ENCODE results near the gene ADAMTS6.
"Not testable (repeated sequence)": the region's sequence is repeated elsewhere in the genome, so short reads cannot be mapped to it uniquely, and the experiment has no call there.

The ADAMTS6 gene

GRCh38 chr5:65481635-65482295 lies at the start of gene ADAMTS6:
ADAMTS6 (minus strand) TSS chr5:65481920; CDS start chr5:65473673, 8,247 bp downstream.
- ATAC-seq: peak; percentile 90 to 95

DNA sequence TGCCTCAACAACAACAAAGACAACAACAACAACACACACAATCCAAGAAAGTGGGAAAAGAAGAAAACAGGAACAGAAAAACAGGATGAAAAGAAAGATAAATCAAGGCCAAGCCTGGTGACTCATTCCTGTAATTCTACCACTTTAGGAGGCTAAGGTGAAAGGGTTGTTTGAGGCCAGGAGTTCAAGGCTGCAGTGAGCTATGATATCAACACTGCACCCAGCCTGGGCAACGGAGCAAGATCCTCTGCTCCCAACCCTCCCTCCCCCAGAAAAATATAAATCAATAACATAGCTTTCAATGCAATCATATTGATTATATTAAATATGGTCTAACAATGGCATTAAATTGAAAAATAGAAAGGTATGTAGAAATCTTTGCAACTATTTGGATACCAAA lies 49.2 kb upstream of the ADAMTS6 start:
- no peak for ATAC-seq

DNA sequence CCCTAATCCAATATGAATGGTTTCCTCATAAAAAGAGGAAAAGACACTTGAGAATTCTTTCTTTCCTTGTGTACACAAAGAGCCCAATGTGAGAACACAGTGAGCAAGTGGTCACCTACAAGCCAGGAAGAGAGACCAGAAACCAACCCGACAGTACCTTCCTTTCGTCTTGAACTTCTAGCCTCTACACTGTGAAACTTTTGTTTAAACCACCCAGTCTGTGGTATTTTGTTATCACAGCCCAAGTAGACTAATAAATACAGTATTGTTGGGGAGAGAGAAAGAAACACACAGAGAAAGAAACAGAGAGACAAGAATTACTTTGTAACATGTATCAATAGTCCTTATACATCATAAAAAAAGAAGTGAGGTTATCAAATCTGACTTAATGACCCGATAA lies 44.0 kb upstream of the ADAMTS6 start:
- no peak for ATAC-seq

GRCh38 chr5:65512170-65512937 lies 30.6 kb upstream of the ADAMTS6 start:
- no peak for ATAC-seq

- ATAC-seq: no peak
Observed at GRCh38 chr5:65508978-65509377, 27.3 kb upstream of the ADAMTS6 start.

DNA sequence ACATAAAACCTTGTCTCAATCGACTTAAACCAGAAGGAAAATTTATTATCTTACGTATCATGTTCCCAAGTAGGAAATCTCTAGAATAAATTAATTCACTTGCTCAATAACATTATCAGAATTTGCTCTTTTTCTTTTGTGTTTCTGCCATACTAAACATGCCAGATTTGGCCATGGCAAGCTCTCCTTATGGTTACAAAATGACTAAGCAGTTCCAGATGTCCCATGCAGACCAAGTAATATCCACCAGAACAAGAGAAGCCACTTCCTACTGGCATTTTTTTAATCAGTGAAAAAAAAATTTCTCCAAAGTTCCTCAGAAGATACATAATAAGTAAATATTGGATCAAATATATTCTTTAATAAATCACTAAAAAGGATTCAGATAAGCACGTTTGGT lies 25.2 kb upstream of the ADAMTS6 start:
- no peak for ATAC-seq

DNA sequence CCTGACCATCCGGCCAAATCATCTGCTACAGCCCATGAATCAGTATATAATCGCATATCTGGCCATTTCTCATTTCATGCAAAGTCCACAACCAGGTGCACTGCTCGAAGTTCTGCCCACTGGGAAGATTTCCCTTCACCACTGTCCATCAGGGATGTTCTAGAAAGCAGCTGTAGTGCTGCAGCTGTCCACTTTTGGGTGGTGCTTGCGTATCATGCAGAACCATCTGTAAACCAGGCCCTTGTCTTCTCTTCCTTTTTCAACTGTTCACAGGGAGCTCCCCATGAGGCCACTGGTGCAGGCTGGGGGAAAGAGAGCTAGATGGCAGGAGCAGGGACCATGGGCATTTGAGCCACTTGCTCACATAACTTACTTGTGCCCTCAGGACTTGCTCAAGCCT lies 7.4 kb upstream of the ADAMTS6 start:
- no peak for ATAC-seq

DNA sequence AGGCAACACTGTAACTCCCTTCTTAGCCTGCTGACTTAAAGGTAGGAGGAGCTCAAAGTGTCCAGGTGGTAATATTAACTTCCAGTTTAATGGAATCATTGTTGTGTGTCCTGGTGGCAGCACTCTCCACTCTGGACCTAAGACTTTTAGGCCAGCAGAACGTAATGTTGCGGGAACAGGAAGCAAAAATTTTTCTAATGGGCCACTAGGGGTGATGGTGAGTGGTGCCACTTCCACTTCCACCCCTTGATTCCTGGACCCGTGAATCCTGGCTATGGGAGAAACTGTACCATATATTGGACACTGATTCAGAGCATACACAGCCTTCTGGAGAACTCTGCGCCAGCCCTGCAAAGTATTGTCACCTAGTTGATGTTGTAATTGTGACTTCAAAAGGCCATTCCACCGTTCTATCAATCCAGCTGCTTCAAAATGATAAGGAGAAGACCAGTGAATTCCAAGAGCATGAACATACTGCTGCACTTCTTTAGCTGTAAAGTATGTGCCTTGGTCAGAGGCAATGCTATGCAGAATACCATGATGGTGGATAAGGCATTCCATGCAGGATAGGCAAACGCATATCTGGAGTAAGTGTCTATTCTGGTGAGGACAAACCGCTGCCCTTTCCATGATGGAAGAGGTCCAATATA lies 6.4 kb upstream of the ADAMTS6 start:
- ATAC-seq: not testable (repeated sequence)

- not testable (repeated sequence) for ATAC-seq
Observed at GRCh38 chr5:65486803-65487202, 5.1 kb upstream of the ADAMTS6 start.

- ATAC-seq: no peak
Observed at GRCh38 chr5:65485405-65485804, 3.7 kb upstream of the ADAMTS6 start.

- ATAC-seq: peak in 1 of 2 donors; percentile 34
Observed at GRCh38 chr5:65483546-65484346, 2.0 kb upstream of the ADAMTS6 start.

DNA sequence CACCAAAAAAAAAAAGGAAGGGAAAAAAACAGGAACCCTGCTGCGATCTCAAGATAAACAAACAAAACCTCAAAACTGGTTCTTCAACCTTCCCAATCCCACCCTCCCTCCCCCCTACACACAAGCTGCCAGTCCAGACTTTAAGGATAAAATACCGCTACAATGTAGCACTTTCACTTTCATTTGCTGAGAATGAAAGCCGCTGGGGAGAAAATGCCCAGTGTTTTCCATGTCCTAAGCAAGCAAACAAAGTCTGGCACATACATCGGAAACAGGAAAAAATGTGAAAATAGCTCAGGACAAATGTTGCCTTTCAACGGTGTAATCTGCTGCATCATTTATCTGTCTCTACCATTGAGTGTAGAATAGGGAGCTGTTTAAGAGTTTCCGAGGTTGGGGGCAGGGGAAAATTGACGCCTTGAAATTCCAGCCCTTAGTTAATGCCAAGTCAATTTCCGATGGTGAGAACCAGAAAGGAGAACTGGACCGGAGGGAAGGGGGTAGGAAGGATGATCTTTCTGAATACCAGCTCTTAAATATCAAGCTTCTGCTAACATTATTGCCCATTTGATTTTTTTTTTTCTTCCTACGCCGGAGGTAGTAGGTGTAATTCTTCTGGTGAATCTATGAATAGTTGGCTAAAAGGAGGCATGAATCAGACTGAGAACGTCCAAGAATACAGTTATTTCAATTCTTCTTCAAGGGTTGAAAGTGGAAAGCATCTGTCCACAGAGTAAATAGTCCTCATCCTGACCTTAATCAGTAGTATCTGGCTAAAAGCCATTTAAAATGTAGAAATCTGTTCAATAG lies 1.2 kb upstream of the ADAMTS6 start:
- ATAC-seq: no peak

DNA sequence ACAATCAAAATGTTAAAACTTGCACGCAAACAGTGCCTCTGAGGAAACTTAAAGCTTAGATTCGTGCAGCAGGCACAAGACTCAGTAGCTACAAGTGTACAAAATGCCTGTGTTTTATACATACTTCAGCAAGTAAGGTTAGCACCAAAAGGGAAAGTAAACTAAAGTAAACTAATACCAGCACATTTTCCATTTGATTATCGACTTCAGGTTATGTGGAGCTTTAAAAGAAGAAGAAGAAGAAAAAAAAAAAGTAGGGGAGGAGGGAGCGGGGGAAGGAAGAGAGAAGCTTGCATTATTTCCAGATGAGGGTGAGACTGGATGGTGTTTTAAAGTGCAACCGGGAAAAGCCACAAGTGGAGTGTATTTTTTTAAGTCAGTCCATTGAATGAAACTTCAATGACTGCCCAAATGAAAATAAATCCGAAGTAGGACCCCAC lies 596 bp upstream of the ADAMTS6 start:
- ATAC-seq: peak; percentile 25

DNA sequence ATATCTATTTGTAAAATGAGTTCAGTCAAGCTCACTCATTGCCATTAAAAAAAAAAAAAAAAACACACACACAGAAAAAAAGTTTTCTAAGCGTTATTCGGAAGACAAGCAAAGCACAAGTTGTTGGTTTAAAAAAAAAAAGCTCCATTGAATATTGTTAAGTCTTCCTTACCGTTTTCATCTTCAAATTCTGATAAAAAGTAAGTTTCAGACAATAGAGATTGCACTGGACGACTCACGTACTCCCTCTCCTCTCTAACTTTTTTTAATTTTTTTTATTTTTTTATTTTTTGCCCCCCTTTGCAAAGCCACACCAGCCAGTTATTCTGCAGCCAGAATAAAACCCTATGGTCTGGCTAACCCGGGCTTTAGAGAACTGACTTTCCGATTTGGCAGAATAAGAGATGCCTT lies 544 bp downstream of the ADAMTS6 start:
- ATAC-seq: peak in 1 of 2 donors; percentile 4

DNA sequence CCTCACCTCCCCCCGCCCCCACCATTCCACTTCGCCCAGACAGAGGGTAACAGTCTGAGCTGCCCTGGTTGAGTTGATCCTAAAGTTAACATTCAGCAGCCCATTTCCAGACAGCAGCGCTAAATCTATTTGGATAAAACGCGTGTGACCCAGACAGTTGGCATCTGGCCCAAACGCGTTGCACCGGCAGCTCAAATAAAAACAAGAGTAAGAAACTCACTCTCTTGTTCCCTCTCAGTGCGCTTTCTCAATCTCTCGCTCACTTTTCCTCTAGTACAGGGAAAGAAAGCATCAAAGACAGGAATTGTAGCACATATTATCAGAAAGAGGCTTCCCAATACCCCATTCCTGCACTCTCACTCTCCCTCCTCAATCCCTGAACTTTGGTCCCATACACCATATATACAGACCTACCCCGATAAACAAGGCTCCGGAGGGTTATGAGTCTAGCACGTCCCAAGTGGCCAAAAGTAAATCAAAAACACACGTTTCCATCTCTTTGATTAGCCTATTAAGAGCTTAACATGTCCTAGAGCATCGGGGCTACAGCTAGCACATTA lies 1.3 kb downstream of the ADAMTS6 start:
- no peak for ATAC-seq

- ATAC-seq: no peak
Observed at GRCh38 chr5:65479527-65479926, 2.2 kb downstream of the ADAMTS6 start.

- no peak for ATAC-seq
Observed at GRCh38 chr5:65478336-65478735, 3.4 kb downstream of the ADAMTS6 start.

DNA sequence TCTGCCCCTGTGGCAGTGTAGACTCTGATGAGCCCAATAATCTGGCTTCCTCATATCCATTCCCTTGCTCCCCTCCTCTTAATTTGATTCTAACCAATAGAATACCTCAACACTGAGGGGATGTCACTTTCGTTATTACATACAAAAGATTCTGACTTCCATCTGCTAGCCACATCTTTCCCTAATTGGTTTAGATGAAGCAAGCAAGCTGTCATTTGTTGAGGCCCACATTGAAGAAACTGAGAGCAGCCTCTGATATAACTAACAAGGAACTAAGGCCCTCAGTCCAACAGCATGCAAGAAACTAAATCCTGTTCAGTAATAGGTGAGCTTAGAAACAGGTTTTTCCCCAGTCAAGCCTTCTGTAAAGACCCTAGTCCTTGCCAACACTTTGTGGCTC lies 5.8 kb downstream of the ADAMTS6 start:
- ATAC-seq: no peak

GRCh38 chr5:65475336-65475735 lies 6.4 kb downstream of the ADAMTS6 start:
- ATAC-seq: no peak

DNA sequence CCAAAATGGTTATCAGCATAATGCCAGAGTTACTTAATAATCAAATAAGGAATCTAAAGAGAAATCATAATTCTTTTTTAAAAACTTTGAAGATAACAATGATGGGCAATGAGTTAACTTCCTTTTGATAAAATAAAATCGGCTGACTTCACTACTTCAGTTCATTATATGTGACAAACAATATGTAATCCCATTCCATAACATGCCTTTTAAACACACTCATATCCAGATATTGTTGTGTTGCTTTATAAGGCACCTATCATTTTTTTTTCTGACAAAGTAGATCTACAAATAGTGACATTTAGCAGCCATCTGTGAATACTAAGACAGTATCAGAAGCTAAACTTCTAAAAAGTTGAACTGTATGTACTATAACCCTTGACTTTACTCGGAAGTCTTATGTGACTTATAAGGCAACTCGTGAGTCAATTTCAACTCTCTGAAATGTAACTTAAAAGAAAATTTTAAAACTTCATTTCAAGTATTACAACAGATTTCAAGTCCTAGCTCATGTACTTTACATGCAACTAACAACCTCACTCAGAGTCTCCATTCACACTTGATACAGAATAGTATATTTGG lies 7.5 kb downstream of the ADAMTS6 start:
- no peak for ATAC-seq

- ATAC-seq: no peak
Observed at GRCh38 chr5:65468633-65469032, 13.1 kb downstream of the ADAMTS6 start.
